Lower lobe of right lung (tissue), 2 donors: ENCODE results near the gene EEF2. TPM values are rescaled to one million over a fixed set of nuclear protein-coding genes. Genes with fewer than 3 reads are reported as not detected.

Experiments used
- ATAC-seq, 2 donors: fragments of 200-7000 bp; cut with Tn5 transposase; one replicate each; pipeline ENCODE4 v1.9.1; 2020 to 2022; ENCODE audit warnings: mild to moderate bottlenecking in 2 of 2, moderate library complexity in 2 of 2
- DNase-seq: peaks from one replicate; pipeline ENCODE4 v3.0.0-alpha.2; 2020
- H3K27ac ChIP-seq: fragments of 200-600 bp; one replicate; pipeline ENCODE4 v1.8.0; 2022
- H3K27me3 ChIP-seq: fragments of 200-600 bp; one replicate; pipeline ENCODE4 v1.8.0; 2022; ENCODE audit warnings: low read depth
- H3K36me3 ChIP-seq: fragments of 200-600 bp; one replicate; pipeline ENCODE4 v1.8.0; 2022; ENCODE audit warnings: mild to moderate bottlenecking
- H3K4me1 ChIP-seq: fragments of 200-600 bp; one replicate; pipeline ENCODE4 v1.8.0; 2022
- H3K4me3 ChIP-seq: fragments of 200-600 bp; one replicate; pipeline ENCODE4 v1.8.0; 2022; ENCODE audit warnings: mild to moderate bottlenecking
- H3K9me3 ChIP-seq: fragments of 200-600 bp; one replicate; pipeline ENCODE4 v1.8.0; 2022
- intact Hi-C: fragments of 100-400 bp; cut with DNase I; formaldehyde crosslinking; loops from one replicate; pipeline ENCODE4 v1.11.0; 2022
- total RNA-seq: library from RNA; stranded (reverse); fragmentation: NEBNext Ultra II Directional; extraction: Animal tissue kit (Norgen Biotek cat#: 25700); gene quantifications from one replicate; pipeline ENCODE4 v1.2.1, GENCODE V29; 2021
- TF ChIP-seq, protein P1 (sequence below): fragments of 200-600 bp; IDR thresholded peaks from one replicate; pipeline ENCODE4 v1.8.0; 2022; ENCODE audit warnings: antibody characterized with exemption, mild to moderate bottlenecking
- donor health status: DM: no; HTN: yes; CAD: no; lungs with severe emphysema.

The EEF2 gene
- total RNA-seq, 1 donor from 2014 or later: 1,984 TPM

DNA sequence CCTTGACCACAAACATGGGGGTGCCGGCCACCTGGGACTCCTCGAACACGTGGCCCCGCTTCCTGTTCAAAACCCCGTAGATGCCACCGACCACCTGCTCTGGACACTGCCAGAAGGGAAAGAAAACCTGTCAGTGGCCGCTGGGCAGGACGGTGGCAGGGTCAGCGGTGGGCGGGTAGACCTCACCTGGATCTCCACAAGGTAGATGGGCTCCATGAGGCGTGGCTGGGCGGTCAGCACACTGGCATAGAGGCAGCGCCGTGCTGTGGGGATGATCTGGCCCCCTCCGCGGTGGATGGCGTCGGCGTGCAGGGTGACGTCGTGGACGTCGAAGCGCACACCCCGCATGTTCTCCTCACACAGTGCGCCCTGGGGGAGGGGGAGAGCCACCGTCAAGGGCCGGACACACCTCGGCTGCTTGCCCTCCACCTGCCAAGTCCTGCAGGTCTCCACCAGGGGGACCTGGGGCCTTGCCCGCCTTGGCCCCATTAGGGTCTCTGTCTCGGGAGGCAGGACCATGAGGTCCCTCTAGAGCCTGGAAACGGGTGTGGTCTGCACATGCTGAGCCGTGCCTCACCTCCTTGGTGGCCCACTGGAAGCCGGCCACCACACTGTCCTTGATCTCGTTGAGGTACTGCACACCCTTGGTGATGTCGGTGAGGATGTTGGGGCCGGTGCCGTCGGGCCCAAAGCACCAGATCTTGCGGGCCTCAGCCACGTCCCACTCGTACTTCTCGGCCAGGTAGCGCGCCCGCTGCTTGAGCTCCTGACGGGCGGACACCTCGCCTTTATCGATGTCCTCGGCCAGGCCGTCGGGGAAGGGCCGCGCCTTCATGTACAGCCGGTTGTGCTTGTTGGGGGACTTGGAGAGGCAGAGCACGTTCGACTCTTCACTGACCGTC lies 7.8 kb downstream of the EEF2 start:
- Histone ChIP-seq H3K27ac (no peak overlapping the region), H3K9me3 (no peaks in the 10 kb centered on the region), H3K36me3 (peaks cover 76% of the 10 kb centered on the region), H3K27me3 (no peaks in the 10 kb centered on the region), H3K4me1 (peaks cover 4% of the 10 kb centered on the region), H3K4me3 (no peak overlapping the region)
- DNase-seq (no peak), ATAC-seq (peak; percentile 5 to 32)
- TF ChIP-seq, protein P1, sequence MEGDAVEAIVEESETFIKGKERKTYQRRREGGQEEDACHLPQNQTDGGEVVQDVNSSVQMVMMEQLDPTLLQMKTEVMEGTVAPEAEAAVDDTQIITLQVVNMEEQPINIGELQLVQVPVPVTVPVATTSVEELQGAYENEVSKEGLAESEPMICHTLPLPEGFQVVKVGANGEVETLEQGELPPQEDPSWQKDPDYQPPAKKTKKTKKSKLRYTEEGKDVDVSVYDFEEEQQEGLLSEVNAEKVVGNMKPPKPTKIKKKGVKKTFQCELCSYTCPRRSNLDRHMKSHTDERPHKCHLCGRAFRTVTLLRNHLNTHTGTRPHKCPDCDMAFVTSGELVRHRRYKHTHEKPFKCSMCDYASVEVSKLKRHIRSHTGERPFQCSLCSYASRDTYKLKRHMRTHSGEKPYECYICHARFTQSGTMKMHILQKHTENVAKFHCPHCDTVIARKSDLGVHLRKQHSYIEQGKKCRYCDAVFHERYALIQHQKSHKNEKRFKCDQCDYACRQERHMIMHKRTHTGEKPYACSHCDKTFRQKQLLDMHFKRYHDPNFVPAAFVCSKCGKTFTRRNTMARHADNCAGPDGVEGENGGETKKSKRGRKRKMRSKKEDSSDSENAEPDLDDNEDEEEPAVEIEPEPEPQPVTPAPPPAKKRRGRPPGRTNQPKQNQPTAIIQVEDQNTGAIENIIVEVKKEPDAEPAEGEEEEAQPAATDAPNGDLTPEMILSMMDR: no peak
- intact Hi-C loops: no loop called here

DNA sequence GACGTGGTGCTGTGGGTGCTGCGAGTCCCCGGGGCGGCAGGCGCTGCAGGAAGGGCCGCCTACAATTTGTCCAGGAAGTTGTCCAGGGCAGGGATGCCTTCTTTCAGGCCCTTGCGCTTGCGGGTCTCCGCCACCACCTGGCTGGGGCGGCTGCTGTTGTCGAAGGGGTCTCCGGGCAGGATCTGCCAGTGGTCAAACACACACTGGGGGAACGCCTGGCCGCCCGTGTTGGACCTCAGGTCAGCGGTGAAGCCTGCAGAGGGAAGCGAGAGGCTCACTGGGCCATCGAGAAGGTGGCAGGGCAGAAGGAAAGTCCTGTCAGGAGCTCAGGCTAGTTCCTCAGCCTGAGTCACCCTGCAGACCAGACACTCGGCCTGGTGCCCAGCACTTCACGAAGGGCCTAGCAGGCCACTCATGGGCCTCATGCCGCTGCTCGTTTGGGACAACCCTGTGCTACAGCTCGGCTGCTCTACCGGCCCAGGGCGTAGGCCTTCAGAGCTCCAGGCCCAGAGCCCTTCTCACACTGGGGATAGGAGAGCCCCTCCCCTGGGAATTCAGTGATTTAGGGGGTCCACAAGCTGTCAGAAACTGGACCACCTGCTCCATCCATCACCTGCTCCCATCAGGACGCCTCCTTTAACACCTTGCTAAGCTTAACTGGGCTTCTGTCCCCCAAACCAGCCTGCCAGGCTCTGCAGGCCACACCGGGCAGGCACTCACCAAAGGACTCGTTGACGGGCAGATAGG lies 8.6 kb downstream of the EEF2 start:
- Histone ChIP-seq H3K4me1 (peaks cover 4% of the 10 kb centered on the region), H3K36me3 (peaks cover 68% of the 10 kb centered on the region), H3K27ac (no peak overlapping the region), H3K27me3 (no peaks in the 10 kb centered on the region), H3K9me3 (no peaks in the 10 kb centered on the region), H3K4me3 (no peak overlapping the region)
- DNase-seq (no peak), ATAC-seq (peak in 1 of 2 donors; percentile 1)
- intact Hi-C loops: no loop called here
- TF ChIP-seq, protein P1: no peak

DNA sequence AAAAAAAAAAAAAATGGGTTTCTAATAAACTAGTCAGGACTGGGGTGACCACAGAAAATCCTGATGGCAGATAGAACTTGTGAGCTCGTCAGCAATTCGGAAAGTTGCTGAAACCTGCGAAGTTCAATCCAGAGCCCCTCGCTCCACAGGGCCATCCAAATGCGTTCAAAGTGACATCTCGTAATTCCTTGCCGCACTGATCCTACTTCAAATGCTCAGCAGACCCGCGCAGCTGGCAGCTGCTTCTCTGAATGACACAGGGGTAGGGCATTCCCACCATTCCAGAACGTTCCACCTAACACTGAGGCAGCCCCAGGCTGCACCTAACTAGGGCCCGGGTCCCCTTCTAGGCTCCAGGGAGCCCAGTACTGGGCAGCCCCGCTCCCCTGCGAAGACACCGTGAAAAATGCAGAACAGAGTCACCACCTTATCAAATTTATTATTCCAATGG lies 9.6 kb downstream of the EEF2 start:
- Histone ChIP-seq H3K4me3 (no peak overlapping the region), H3K4me1 (peaks cover 10% of the 10 kb centered on the region), H3K27me3 (no peaks in the 10 kb centered on the region), H3K27ac (no peak overlapping the region), H3K9me3 (no peaks in the 10 kb centered on the region), H3K36me3 (peaks cover 58% of the 10 kb centered on the region)
- TF ChIP-seq, protein P1: no peak
- ATAC-seq: no peak
- no peak for DNase-seq
- intact Hi-C loops: no loop called here

DNA sequence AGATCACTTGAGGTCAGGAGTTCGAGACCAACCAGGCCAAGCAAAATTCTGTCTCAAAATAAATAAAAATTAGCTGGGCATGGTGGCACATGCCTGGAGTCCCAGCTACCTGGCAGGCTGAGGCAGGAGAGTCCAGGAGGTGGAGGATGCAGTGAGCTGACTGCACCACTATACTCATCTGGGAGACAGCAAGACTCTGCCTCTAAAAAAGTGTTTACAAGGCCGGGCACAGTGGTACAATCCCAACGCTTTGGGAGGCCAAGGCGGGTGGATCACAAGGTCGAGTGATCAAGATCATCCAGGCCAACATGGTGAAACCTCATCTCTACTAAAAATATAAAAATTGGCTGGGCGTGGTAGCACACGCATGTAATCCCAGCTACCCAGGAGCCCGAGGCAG lies 10.1 kb downstream of the EEF2 start:
- peaks cover 52% of the 10 kb centered on the region for H3K36me3 ChIP-seq
- H3K4me3 ChIP-seq: no peak overlapping the region
- H3K4me1 ChIP-seq: peaks cover 11% of the 10 kb centered on the region
- H3K27me3 ChIP-seq: no peaks in the 10 kb centered on the region
- H3K9me3 ChIP-seq: no peaks in the 10 kb centered on the region
- ATAC-seq (no peak), DNase-seq (no peak)
- TF ChIP-seq, protein P1: no peak
- intact Hi-C loops: no loop called here
- no peak overlapping the region for H3K27ac ChIP-seq

DNA sequence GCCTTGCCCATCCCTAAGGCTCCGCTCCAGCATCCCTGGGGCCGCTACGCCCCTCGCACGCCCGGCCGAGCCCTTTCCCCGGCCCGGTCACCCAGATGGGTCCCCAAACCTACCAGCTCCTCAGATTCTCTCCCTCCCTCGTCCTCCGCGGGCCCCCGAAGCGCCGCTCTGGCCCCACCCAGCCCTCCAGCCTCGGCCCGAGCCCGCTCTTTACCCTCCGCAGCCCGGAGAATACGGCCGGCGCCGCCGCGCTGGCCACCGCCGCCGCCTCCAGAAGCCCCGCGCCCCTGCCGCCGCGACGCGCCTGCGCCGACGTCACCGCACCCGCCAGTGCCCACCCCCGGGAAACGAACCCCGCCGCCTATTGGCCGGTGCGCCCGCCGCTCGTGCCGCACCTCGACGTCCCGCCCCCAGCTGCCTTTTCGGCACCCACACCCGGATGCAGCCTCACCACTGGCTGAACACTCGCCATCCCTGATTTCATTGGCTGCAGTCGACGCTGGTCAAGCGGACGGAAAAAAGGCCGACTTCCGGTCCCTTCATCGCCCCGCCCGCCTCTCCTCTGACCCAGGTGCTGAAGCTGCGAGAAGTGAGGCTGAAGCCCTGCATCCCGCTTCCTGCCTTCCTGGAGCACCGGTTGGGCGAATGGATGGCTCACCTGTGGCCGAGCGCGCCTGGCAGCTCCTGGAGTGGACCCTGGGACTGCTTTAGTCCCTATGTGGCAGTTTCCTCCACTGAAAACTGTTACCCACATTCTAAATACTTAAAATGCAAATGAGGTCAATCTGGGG lies 14.3 kb downstream of the EEF2 start, which contains the start of gene DAPK3:
DAPK3 (minus strand) TSS at position 292 of the 791 bp plus-strand sequence. CDS start 1,364 bp downstream, outside the sequence.
- H3K9me3 ChIP-seq: no peaks in the 10 kb centered on the region
- peak within 1 kb of the TSS; percentile 81 for H3K4me3 ChIP-seq
- peaks cover 47% of the 10 kb centered on the region for H3K4me1 ChIP-seq
- H3K27ac ChIP-seq: peak within 1 kb of the TSS; percentile 92
- intact Hi-C loops: no loop called here
- ATAC-seq: peak; percentile 93 to 95
- TF ChIP-seq, protein P1: peak; percentile 13
- no peaks in the 10 kb centered on the region for H3K27me3 ChIP-seq
- peak; percentile 97 for DNase-seq
- H3K36me3 ChIP-seq: peaks cover 36% of the 10 kb centered on the region
